ENCODE results near the gene CHST9.
"Not testable (repeated sequence)": the region's sequence is repeated elsewhere in the genome, so short reads cannot be mapped to it uniquely, and the experiment has no call there.

CHST9 gene, protein sequence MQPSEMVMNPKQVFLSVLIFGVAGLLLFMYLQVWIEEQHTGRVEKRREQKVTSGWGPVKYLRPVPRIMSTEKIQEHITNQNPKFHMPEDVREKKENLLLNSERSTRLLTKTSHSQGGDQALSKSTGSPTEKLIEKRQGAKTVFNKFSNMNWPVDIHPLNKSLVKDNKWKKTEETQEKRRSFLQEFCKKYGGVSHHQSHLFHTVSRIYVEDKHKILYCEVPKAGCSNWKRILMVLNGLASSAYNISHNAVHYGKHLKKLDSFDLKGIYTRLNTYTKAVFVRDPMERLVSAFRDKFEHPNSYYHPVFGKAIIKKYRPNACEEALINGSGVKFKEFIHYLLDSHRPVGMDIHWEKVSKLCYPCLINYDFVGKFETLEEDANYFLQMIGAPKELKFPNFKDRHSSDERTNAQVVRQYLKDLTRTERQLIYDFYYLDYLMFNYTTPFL

DNA sequence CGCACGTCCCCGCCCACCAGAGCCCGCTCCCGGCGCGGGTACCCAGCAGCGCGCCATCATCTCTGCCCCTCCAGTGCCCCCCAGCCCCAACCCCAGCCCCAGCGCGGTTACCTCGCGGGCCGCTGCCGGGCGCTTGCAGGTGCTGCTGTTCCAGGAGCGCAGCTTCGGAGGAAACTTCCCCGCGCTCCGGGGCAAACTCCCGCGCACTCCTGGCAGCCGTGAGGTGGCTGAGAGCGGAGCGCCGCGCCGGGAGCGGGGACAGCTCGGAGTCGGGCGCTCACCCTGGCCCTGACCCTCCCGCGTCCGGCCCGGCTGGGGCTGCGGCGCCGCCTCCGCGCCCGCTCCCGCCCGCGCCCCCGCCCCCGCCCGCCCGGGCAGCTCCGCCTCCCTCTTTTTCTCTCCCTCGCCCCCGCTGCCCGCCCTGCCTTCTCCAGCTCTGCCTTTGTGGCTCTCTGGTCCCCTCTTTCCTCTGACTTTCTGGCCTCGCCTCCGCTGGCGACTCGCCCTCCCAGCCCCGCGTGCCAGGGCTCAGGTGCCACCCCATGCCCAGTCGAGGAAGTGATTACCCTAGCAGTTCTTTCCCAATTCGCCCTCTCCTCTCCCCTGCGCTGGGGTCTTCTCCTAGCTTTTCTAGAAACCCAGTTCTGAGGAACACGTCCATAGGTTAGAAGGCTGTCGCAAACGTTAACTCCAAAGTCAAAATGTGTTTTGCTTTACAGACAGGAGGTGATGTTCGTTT is at the start of gene CHST9:
Gene CHST9, minus strand, starts transcription at position 284 of the 739 bp plus-strand sequence. CDS start 42,499 bp downstream, outside the sequence.
- H3K79me2 ChIP-seq (ENCODE audit: control insufficient read depth, insufficient read depth, low read length, unreplicated experiment) = no peaks in the 10 kb centered on the region
- no peak within 1 kb of the TSS for H3K4me3 ChIP-seq (ENCODE audit: low read depth, low read length)
- H3K27ac ChIP-seq (ENCODE audit: low read depth, low read length) = no peak within 1 kb of the TSS
- no peak within 1 kb of the TSS for H2AFZ ChIP-seq (ENCODE audit: low read length, unreplicated experiment)
- peaks cover 38% of the 10 kb centered on the region for H3K27me3 ChIP-seq (ENCODE audit: insufficient read depth, low read length)
- no peaks in the 10 kb centered on the region for H3K4me1 ChIP-seq (ENCODE audit: control insufficient read depth, insufficient read depth, low read length, unreplicated experiment)
- no peaks in the 10 kb centered on the region for H3K36me3 ChIP-seq (ENCODE audit: insufficient read depth, low read length)

DNA sequence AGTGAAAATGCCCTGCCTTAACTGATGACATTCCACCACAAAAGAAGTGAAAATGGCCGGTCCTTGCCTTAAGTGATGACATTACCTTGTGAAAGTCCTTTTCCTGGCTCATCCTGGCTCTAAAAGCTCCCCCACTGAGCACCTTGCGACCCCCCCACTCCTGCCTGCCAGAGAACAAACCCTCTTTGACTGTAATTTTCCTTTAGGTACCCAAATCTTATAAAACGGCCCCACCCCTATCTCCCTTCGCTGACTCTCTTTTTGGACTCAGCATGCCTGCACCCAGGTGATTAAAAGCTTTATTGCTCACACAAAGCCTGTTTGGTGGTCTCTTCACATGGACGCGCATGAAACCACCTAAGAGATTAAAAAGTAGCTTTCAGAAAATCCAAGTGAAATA is 47.2 kb upstream of the CHST9 start:
- not testable (repeated sequence) for H3K36me3 ChIP-seq (ENCODE audit: insufficient read depth, low read length); H3K4me3 ChIP-seq (ENCODE audit: low read depth, low read length); H3K27ac ChIP-seq (ENCODE audit: low read depth, low read length); H3K4me1 ChIP-seq (ENCODE audit: control insufficient read depth, insufficient read depth, low read length, unreplicated experiment); H2AFZ ChIP-seq (ENCODE audit: low read length, unreplicated experiment); H3K27me3 ChIP-seq (ENCODE audit: insufficient read depth, low read length); H3K79me2 ChIP-seq (ENCODE audit: control insufficient read depth, insufficient read depth, low read length, unreplicated experiment)

DNA sequence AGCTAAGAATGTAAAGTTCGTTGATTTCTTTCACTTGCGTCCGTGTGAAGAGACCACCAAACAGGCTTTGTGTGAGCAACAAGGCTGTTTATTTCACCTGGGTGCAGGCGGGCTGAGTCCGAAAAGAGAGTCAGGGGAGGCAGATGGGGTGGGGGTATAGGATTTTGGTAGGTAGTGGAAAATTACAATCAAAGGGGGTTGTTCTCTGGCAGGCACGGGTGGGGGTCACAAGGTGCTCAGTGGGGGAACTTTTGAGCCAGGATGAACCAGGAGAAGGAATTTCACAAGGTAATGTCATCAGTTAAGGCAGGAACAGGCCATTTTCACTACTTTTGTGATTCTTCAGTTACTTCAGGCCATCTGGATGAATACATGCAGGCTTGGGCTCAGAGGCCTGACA is 46.6 kb upstream of the CHST9 start:
- H3K79me2 ChIP-seq (ENCODE audit: control insufficient read depth, insufficient read depth, low read length, unreplicated experiment); H3K4me3 ChIP-seq (ENCODE audit: low read depth, low read length); H3K27me3 ChIP-seq (ENCODE audit: insufficient read depth, low read length); H2AFZ ChIP-seq (ENCODE audit: low read length, unreplicated experiment); H3K4me1 ChIP-seq (ENCODE audit: control insufficient read depth, insufficient read depth, low read length, unreplicated experiment); H3K27ac ChIP-seq (ENCODE audit: low read depth, low read length); H3K36me3 ChIP-seq (ENCODE audit: insufficient read depth, low read length): not testable (repeated sequence)

DNA sequence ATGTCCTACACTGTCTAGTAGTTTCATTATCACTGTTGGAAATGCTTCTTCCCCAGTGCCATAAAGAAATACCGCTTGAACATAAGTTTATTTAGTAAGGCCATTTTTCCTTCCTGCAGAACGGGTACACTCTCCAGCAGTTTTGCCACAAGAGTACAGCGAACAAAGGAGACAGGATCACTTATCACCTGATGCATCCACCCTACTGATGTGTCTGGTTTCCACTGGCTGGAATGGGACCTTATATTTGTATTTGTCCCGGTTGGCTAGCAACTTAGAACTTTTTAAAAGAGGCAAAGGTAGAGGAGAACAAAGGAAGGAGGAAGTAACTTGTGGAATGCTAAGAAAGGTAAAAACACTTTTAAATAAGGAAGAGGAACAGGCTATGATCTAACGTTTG is 46.1 kb upstream of the CHST9 start:
- not testable (repeated sequence) for H3K27me3 ChIP-seq (ENCODE audit: insufficient read depth, low read length); H3K79me2 ChIP-seq (ENCODE audit: control insufficient read depth, insufficient read depth, low read length, unreplicated experiment); H3K36me3 ChIP-seq (ENCODE audit: insufficient read depth, low read length); H3K27ac ChIP-seq (ENCODE audit: low read depth, low read length); H2AFZ ChIP-seq (ENCODE audit: low read length, unreplicated experiment); H3K4me1 ChIP-seq (ENCODE audit: control insufficient read depth, insufficient read depth, low read length, unreplicated experiment); H3K4me3 ChIP-seq (ENCODE audit: low read depth, low read length)

DNA sequence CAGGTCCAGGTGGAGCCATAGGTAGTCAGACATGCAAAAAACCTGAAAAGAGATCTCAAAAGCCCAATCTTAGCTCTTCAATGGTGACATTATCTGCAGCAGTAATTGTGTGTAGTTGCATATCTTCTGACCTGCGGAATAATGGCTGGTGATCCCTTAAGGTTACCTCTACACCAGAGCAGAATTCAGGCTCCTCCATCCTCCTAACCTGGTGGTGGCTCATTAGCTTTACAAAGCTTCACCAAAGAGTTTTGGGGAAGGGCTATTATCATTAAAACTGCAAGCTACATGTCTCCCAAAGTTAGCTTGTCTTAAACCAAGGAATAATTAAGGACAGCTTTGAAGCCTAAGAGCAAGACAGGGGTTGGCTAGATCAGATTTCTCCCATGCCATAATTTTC is 42.6 kb upstream of the CHST9 start:
- Histone ChIP-seq H2AFZ (ENCODE audit: low read length, unreplicated experiment) (no peak overlapping the region), H3K4me3 (ENCODE audit: low read depth, low read length) (no peak overlapping the region), H3K4me1 (ENCODE audit: control insufficient read depth, insufficient read depth, low read length, unreplicated experiment) (no peaks in the 10 kb centered on the region), H3K27ac (ENCODE audit: low read depth, low read length) (no peak overlapping the region), H3K36me3 (ENCODE audit: insufficient read depth, low read length) (no peaks in the 10 kb centered on the region), H3K27me3 (ENCODE audit: insufficient read depth, low read length) (no peaks in the 10 kb centered on the region), H3K79me2 (ENCODE audit: control insufficient read depth, insufficient read depth, low read length, unreplicated experiment) (no peaks in the 10 kb centered on the region)

DNA sequence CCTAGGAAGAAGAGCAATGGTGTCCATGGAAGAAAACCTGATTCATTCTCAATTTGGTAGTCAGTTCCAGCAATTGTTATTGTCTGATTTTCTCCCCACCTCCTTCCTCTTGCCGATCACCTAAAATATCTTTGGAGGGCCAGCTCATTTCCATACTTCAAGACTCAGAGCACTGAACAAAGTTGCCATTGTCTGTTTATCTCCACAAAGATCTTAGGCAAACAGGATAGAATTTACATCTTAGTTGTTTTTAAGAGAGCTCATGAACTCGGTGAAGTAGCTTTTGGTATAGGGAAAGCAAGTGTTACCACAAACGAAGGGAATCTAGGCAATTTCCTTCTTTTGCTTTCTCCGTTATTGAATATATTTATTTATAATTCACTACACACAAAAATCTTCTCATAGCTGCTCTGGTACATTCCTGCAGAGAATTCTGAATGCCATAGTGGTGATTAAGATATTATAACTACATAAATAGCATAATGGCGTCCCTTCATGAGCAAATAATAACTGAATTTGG is 41.5 kb upstream of the CHST9 start:
- Histone ChIP-seq H2AFZ (ENCODE audit: low read length, unreplicated experiment) (no peak overlapping the region), H3K27me3 (ENCODE audit: insufficient read depth, low read length) (no peaks in the 10 kb centered on the region), H3K4me1 (ENCODE audit: control insufficient read depth, insufficient read depth, low read length, unreplicated experiment) (no peaks in the 10 kb centered on the region), H3K36me3 (ENCODE audit: insufficient read depth, low read length) (no peaks in the 10 kb centered on the region), H3K4me3 (ENCODE audit: low read depth, low read length) (no peak overlapping the region), H3K79me2 (ENCODE audit: control insufficient read depth, insufficient read depth, low read length, unreplicated experiment) (no peaks in the 10 kb centered on the region), H3K27ac (ENCODE audit: low read depth, low read length) (no peak overlapping the region)

DNA sequence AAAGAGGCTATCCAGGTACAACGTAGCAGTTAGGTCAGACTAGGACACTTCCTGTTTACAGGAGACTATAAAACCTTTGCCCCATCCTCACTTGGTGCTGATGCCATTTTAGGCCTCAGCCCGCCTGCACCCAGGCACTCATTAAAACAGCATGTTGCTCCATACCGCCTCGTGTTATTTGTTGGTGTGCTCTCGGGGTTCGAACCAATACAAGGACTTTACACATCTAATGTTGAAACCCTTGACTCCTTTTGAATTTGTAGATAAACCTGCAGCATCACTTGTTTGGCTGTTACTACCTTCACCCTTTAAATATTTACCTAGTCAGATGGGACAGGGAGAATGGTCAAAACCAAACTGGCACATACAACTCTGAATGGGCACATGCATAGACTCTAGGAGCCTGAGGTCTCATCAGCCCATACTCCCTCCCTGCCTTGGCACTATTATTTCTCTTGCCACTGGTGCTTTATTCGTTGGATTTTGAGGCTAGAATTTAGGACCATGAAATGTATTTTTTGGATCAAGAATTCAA is 40.9 kb upstream of the CHST9 start:
- no peak overlapping the region for H3K27ac ChIP-seq (ENCODE audit: low read depth, low read length)
- H3K4me3 ChIP-seq (ENCODE audit: low read depth, low read length) = no peak overlapping the region
- H3K36me3 ChIP-seq (ENCODE audit: insufficient read depth, low read length) = no peaks in the 10 kb centered on the region
- no peaks in the 10 kb centered on the region for H3K4me1 ChIP-seq (ENCODE audit: control insufficient read depth, insufficient read depth, low read length, unreplicated experiment)
- H2AFZ ChIP-seq (ENCODE audit: low read length, unreplicated experiment) = no peak overlapping the region
- no peaks in the 10 kb centered on the region for H3K27me3 ChIP-seq (ENCODE audit: insufficient read depth, low read length)
- H3K79me2 ChIP-seq (ENCODE audit: control insufficient read depth, insufficient read depth, low read length, unreplicated experiment) = no peaks in the 10 kb centered on the region

DNA sequence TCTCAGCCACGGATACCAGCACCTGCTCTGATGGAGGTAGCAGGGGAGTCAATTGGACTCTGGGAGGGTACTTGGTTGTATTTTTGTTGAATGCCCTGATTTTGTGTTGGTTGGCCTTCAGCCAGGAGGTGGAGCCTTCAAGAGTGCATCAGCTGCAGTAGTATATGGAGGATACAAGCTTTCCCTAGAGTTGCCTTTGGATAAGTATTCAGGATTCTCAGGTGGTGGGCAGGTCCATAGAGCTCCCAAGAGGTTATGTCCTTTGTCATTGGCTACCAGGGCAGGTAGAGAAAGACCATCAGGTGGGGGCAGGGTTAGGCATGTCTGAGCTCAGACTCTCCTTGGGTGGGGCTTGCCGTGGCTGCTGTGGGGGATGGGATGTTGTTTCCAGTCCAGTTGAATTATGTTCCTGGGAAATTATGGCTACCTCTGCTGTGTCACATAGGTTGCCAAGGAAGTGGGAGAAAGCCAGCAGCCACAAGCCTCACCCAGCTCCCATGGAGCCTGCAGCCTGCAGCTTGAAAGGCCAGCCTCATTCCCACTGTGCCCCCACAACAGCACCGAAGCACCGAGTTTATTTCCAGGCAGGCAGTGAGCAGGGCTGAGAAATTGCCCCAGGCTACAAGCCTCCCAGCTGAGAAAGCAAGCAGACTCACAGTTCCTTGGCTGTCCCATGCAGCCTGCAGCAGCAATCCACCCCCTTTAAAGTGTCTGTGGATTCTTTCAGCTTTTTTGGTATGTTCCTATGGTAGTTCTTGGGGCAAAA is 38.6 kb upstream of the CHST9 start:
- H3K4me3 ChIP-seq (ENCODE audit: low read depth, low read length) = no peak overlapping the region

DNA sequence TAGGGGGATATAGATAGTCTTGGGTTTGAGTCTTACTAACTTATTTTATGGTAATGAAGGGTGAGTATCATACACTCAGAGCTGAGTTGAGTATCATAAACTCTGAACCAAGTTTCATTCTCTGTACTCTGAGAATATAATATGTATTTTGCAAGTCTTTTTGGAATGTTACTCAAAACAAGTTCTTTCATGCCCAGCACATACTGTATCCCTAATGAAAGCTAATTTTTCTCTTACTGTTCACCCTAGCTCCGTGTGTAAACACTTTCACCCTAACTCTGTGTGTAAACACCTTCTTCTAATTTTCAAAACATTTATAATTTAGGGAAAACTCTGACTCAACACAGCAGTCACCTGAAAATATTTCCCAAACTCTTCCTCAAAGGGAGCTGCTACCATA is 29.7 kb upstream of the CHST9 start:
- Histone ChIP-seq H3K27ac (ENCODE audit: low read depth, low read length) (no peak overlapping the region), H3K27me3 (ENCODE audit: insufficient read depth, low read length) (no peaks in the 10 kb centered on the region), H3K4me3 (ENCODE audit: low read depth, low read length) (no peak overlapping the region), H3K36me3 (ENCODE audit: insufficient read depth, low read length) (no peaks in the 10 kb centered on the region), H3K79me2 (ENCODE audit: control insufficient read depth, insufficient read depth, low read length, unreplicated experiment) (no peaks in the 10 kb centered on the region), H3K4me1 (ENCODE audit: control insufficient read depth, insufficient read depth, low read length, unreplicated experiment) (no peaks in the 10 kb centered on the region), H2AFZ (ENCODE audit: low read length, unreplicated experiment) (no peak overlapping the region)

More for the DNA sequence above, 38.6 kb upstream of the CHST9 start:
- no peaks in the 10 kb centered on the region for H3K27me3 ChIP-seq (ENCODE audit: insufficient read depth, low read length)
- H2AFZ ChIP-seq (ENCODE audit: low read length, unreplicated experiment) = no peak overlapping the region
- H3K79me2 ChIP-seq (ENCODE audit: control insufficient read depth, insufficient read depth, low read length, unreplicated experiment) = no peaks in the 10 kb centered on the region
- no peaks in the 10 kb centered on the region for H3K4me1 ChIP-seq (ENCODE audit: control insufficient read depth, insufficient read depth, low read length, unreplicated experiment)
- no peak overlapping the region for H3K27ac ChIP-seq (ENCODE audit: low read depth, low read length)
- H3K36me3 ChIP-seq (ENCODE audit: insufficient read depth, low read length) = no peaks in the 10 kb centered on the region

DNA sequence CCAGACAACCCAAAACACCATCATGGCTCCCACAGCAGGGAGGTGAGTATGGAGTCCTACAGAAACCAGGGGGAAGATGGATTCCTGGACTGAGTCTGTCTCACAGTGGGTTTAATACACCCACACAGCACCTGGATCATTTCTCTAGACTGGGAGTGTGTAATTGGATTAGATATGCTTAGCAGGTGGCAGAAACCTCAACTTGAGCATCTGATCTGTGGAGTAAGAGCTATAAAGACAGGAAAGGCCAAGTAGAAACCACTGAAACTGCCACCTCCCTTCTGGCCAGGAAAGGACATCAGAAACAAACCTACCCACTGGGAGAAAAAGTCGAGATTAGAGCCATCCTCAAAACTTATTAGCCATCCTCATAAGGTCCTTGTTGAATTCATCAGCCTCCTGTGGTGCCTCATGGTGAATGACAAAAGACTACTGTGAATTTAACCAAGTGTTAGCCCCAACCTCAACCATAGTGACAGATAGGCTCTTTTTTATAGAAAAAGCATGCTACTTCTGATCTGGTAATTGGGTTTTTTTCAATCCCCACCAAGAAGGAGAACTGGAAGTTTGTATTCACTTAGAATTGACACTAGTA is 28.1 kb upstream of the CHST9 start:
- Histone ChIP-seq H3K36me3 (ENCODE audit: insufficient read depth, low read length) (no peaks in the 10 kb centered on the region), H3K4me1 (ENCODE audit: control insufficient read depth, insufficient read depth, low read length, unreplicated experiment) (no peaks in the 10 kb centered on the region), H3K27ac (ENCODE audit: low read depth, low read length) (no peak overlapping the region), H3K79me2 (ENCODE audit: control insufficient read depth, insufficient read depth, low read length, unreplicated experiment) (no peaks in the 10 kb centered on the region), H2AFZ (ENCODE audit: low read length, unreplicated experiment) (no peak overlapping the region), H3K27me3 (ENCODE audit: insufficient read depth, low read length) (no peaks in the 10 kb centered on the region), H3K4me3 (ENCODE audit: low read depth, low read length) (no peak overlapping the region)
